HEK293 (cell line): ENCODE results near the gene ZWILCH.

Experiments used
- CTCF ChIA-PET: fragments of 350-600 bp; formaldehyde crosslinking; extraction: SDS; loops from one replicate; lab custom pipeline; 2021; ENCODE audit warnings: antibody characterized with exemption; lab: Yijun Ruan, JAX
- POLR2A ChIA-PET: fragments of 300-600 bp; formaldehyde crosslinking; extraction: SDS; loops from one replicate; lab custom pipeline; 2020; ENCODE audit warnings: antibody characterized with exemption, inconsistent platforms; lab: Yijun Ruan, JAX
- H3K27ac ChIP-seq: fragments of 200-500 bp; sonication (Bioruptor generic); 2 replicates; pipeline ENCODE4 v1.5.1; 2014; ENCODE audit warnings: low read depth, low read length, control low read depth, inconsistent platforms; ENCODE audit errors: extremely low read depth
- H3K36me3 ChIP-seq, 2 experiments: fragments of 200-500 bp in 1 of 2; sonication (Bioruptor generic) in 1 of 2; 1 replicate in 1 of 2; 2 replicates in 1 of 2; pipeline ENCODE4 v1.5.1; 2014 to 2017; ENCODE audit warnings: inconsistent platforms in 2 of 2, low read length in 2 of 2; ENCODE audit not compliant: control insufficient read depth in 2 of 2, insufficient read depth in 1 of 2
- H3K4me1 ChIP-seq: fragments of 200-500 bp; sonication (Bioruptor generic); 2 replicates; pipeline ENCODE4 v1.5.1; 2014; ENCODE audit warnings: mild to moderate bottlenecking, low read length, inconsistent platforms; ENCODE audit not compliant: control insufficient read depth, insufficient read depth
- H3K4me3 ChIP-seq: 2 replicates; pipeline ENCODE4 v1.5.1; 2011; ENCODE audit warnings: low read depth, mild to moderate bottlenecking, control low read depth, low read length, moderate library complexity
- H3K9me3 ChIP-seq: fragments of 200-500 bp; sonication (Bioruptor generic); 2 replicates; pipeline ENCODE4 v1.5.1; 2014; ENCODE audit warnings: low read depth, low read length, inconsistent platforms; ENCODE audit not compliant: control insufficient read depth, insufficient read depth
- GLIS2 ChIP-seq: fragments of 450-650 bp; formaldehyde crosslinking; IDR thresholded peaks from 2 replicates; pipeline ENCODE4 v1.5.1; 2016; ENCODE audit warnings: missing biosample characterization, missing genetic modification characterization
- KLF1 ChIP-seq: fragments of 450-650 bp; formaldehyde crosslinking; IDR thresholded peaks from 2 replicates; pipeline ENCODE4 v1.5.1; 2016; ENCODE audit warnings: missing biosample characterization, missing genetic modification characterization
- SALL2 ChIP-seq: fragments of 450-650 bp; formaldehyde crosslinking; IDR thresholded peaks from 2 replicates; pipeline ENCODE4 v1.5.0; 2017; ENCODE audit warnings: missing biosample characterization, mild to moderate bottlenecking, missing genetic modification characterization, borderline replicate concordance
- SCRT1 ChIP-seq: fragments of 450-650 bp; formaldehyde crosslinking; IDR thresholded peaks from 2 replicates; pipeline ENCODE4 v1.5.1; 2016; ENCODE audit warnings: missing biosample characterization, missing genetic modification characterization, borderline replicate concordance
- ZBTB7A ChIP-seq: fragments of 450-650 bp; formaldehyde crosslinking; IDR thresholded peaks from 2 replicates; pipeline ENCODE4 v1.5.1; 2016; ENCODE audit warnings: low read depth, missing biosample characterization, missing genetic modification characterization
- ZNF112 ChIP-seq: fragments of 450-650 bp; formaldehyde crosslinking; IDR thresholded peaks from 2 replicates; pipeline ENCODE4 v1.5.0; 2017; ENCODE audit warnings: missing biosample characterization, missing genetic modification characterization
- ZNF146 ChIP-seq: fragments of 450-650 bp; formaldehyde crosslinking; IDR thresholded peaks from 2 replicates; pipeline ENCODE4 v1.5.1; 2016; ENCODE audit warnings: missing biosample characterization, missing genetic modification characterization
- ZNF214 ChIP-seq: fragments of 450-650 bp; formaldehyde crosslinking; IDR thresholded peaks from 2 replicates; pipeline ENCODE4 v1.5.1; 2017; ENCODE audit warnings: missing biosample characterization, mild to moderate bottlenecking, missing genetic modification characterization, borderline replicate concordance
- ZNF221 ChIP-seq: fragments of 450-650 bp; formaldehyde crosslinking; IDR thresholded peaks from 2 replicates; pipeline ENCODE4 v1.5.1; 2017; ENCODE audit warnings: missing biosample characterization, missing genetic modification characterization, borderline replicate concordance
- ZNF302 ChIP-seq: fragments of 450-650 bp; formaldehyde crosslinking; IDR thresholded peaks from 2 replicates; pipeline ENCODE4 v1.5.1; 2016; ENCODE audit warnings: missing biosample characterization, missing genetic modification characterization, low read depth
- ZNF354C ChIP-seq: fragments of 450-650 bp; formaldehyde crosslinking; IDR thresholded peaks from 2 replicates; pipeline ENCODE4 v1.5.1; 2016; ENCODE audit warnings: missing biosample characterization, missing genetic modification characterization, low read depth, borderline replicate concordance
- ZNF473 ChIP-seq: fragments of 450-650 bp; formaldehyde crosslinking; IDR thresholded peaks from 2 replicates; pipeline ENCODE4 v1.5.1; 2017; ENCODE audit warnings: missing biosample characterization, missing genetic modification characterization
- ZNF561 ChIP-seq: fragments of 450-650 bp; IDR thresholded peaks from 2 replicates; pipeline ENCODE4 v1.5.1; 2018; ENCODE audit warnings: missing biosample characterization, missing genetic modification characterization, borderline replicate concordance
- ZNF629 ChIP-seq: fragments of 450-650 bp; formaldehyde crosslinking; IDR thresholded peaks from 2 replicates; pipeline ENCODE4 v1.5.1; 2017; ENCODE audit warnings: missing biosample characterization, missing genetic modification characterization
- ZNF707 ChIP-seq: fragments of 450-650 bp; formaldehyde crosslinking; IDR thresholded peaks from 2 replicates; pipeline ENCODE4 v1.5.1; 2016; ENCODE audit warnings: missing biosample characterization, missing genetic modification characterization
- ZNF768 ChIP-seq: fragments of 450-650 bp; formaldehyde crosslinking; IDR thresholded peaks from 2 replicates; pipeline ENCODE4 v1.5.1; 2018; ENCODE audit warnings: missing biosample characterization, mild to moderate bottlenecking, missing genetic modification characterization
- ZNF830 ChIP-seq: fragments of 450-650 bp; IDR thresholded peaks from 2 replicates; pipeline ENCODE4 v1.5.0; 2018; ENCODE audit warnings: missing biosample characterization, missing genetic modification characterization, low read depth, mild to moderate bottlenecking, moderate library complexity
- TF ChIP-seq, protein P1 (sequence below): fragments of 450-650 bp; formaldehyde crosslinking; IDR thresholded peaks from 2 replicates; pipeline ENCODE4 v1.5.1; 2016; ENCODE audit warnings: missing biosample characterization, missing genetic modification characterization
- TF ChIP-seq, protein P2 (sequence below): fragments of 450-650 bp; formaldehyde crosslinking; IDR thresholded peaks from 2 replicates; pipeline ENCODE4 v1.5.1; 2016; ENCODE audit warnings: missing biosample characterization, missing genetic modification characterization

The ZWILCH gene

DNA sequence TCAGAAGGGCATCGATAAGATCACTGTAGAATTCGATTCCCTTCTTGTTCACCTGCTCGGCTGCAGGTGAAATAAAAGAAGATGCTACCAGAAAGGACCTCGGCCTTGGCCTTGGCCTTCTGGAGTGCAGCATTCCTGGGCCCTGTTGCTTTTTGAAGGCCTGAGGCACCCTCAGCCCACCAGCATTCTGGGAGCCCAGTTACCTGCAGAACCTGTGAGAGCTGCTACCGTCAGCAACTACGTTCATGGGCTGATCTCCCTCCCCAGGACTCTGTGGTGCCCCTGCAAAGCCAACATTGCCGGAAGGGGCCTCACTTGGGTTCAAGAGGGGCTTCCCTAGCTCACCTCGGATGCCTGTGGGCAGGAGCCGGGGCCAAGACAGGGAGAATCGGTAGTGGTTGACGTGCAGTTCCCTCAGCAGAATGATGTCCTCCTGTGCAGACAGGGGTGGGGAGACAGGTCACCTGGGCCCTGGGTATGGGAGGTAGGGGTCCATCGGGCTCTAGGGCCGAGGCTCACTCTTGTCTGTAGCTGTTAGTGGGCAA, 58.5 kb downstream of the ZWILCH start:
- CTCF ChIA-PET = interaction anchor here (0.7 to 2.3 kb wide), 3 partner anchors 10 to 288 kb away, joined by 3 to 6 read pairs (median 4); no protein-coding TSS in a partner anchor
- no peaks in the 10 kb centered on the region for H3K4me1 ChIP-seq
- POLR2A ChIA-PET = no interaction called here
- TF ChIP-seq ZNF473 (tag by site-specific recombination) (no peak), ZNF354C (tag by site-specific recombination) (no peak), ZNF561 (tag by site-specific recombination) (no peak), SCRT1 (tag by site-specific recombination) (no peak), ZNF146 (no peak), ZNF768 (tag by site-specific recombination) (no peak), ZNF214 (tag by site-specific recombination) (no peak), ZNF707 (tag by site-specific recombination) (no peak), KLF1 (tag by site-specific recombination) (no peak), ZNF629 (tag by site-specific recombination) (no peak), ZNF221 (tag by site-specific recombination) (no peak), SALL2 (tag by site-specific recombination) (no peak), ZNF830 (tag by site-specific recombination) (no peak)
- TF ChIP-seq, protein P1, sequence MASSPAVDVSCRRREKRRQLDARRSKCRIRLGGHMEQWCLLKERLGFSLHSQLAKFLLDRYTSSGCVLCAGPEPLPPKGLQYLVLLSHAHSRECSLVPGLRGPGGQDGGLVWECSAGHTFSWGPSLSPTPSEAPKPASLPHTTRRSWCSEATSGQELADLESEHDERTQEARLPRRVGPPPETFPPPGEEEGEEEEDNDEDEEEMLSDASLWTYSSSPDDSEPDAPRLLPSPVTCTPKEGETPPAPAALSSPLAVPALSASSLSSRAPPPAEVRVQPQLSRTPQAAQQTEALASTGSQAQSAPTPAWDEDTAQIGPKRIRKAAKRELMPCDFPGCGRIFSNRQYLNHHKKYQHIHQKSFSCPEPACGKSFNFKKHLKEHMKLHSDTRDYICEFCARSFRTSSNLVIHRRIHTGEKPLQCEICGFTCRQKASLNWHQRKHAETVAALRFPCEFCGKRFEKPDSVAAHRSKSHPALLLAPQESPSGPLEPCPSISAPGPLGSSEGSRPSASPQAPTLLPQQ = no peak
- H3K4me3 ChIP-seq = no peak overlapping the region
- no peaks in the 10 kb centered on the region for H3K9me3 ChIP-seq
- H3K27ac ChIP-seq = no peak overlapping the region
- no peaks in the 10 kb centered on the region for H3K36me3 ChIP-seq

DNA sequence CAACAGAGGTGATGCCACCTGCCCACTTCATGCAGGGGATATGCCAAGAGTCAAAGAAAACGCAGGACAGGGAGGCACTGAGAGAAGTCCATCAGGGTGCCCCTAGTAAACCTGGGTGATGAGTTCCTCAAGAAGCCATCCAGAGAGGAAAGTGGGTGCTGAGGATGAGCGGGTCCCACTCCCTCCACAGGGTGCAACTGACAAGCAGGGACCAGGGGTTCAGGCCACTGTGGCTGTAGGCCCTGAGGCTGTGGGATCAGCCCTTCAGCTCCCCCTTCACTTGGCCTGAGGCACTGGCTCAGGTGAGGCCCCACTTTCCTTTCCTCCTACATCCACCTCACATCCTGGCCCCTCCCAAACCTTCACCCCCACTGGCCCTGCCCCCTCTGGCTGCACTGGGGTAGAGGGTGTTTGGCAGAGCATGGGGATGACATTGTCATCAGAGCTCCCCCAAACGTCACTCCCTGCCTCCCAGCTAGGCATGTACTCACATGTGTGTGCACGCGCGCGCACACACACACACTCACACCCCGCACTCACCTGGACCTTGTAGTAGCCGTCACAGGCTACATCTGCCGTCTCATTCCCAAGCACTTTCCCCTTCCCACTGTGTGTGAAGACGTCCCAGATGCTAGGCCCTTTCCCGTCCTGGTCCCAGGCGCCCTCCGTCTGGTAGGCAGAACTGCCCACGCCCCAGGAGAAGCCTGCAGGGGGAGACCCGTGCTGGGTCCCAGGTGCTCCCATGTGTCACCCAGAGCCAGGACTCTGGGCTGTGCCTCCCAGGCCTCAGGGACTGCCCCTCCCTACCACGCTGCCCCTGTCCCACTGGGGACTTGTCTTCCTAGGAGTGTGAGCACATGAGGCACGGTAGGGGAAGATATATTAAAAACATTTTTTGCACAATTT, 59.3 kb downstream of the ZWILCH start:
- H3K36me3 ChIP-seq = no peaks in the 10 kb centered on the region
- CTCF ChIA-PET = interaction anchor here (0.6 to 2.3 kb wide), 6 partner anchors 10 to 287 kb away, joined by 3 to 6 read pairs (median 4); no protein-coding TSS in a partner anchor
- H3K9me3 ChIP-seq = no peaks in the 10 kb centered on the region
- TF ChIP-seq ZBTB7A (tag by site-specific recombination) (no peak), ZNF112 (no peak), GLIS2 (tag by site-specific recombination) (0 out of 2 replicates have a peak, but pooled peaks have one; percentile 16), ZNF302 (tag by site-specific recombination) (no peak)
- TF ChIP-seq, protein P2, sequence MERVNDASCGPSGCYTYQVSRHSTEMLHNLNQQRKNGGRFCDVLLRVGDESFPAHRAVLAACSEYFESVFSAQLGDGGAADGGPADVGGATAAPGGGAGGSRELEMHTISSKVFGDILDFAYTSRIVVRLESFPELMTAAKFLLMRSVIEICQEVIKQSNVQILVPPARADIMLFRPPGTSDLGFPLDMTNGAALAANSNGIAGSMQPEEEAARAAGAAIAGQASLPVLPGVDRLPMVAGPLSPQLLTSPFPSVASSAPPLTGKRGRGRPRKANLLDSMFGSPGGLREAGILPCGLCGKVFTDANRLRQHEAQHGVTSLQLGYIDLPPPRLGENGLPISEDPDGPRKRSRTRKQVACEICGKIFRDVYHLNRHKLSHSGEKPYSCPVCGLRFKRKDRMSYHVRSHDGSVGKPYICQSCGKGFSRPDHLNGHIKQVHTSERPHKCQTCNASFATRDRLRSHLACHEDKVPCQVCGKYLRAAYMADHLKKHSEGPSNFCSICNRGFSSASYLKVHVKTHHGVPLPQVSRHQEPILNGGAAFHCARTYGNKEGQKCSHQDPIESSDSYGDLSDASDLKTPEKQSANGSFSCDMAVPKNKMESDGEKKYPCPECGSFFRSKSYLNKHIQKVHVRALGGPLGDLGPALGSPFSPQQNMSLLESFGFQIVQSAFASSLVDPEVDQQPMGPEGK (tag by site-specific recombination) = no peak
- H3K4me3 ChIP-seq = no peak overlapping the region
- no peaks in the 10 kb centered on the region for H3K4me1 ChIP-seq
- H3K27ac ChIP-seq = no peak overlapping the region
- POLR2A ChIA-PET = no interaction called here
